M059J (cell line): Measurements from ENCODE around the gene VPS4A. TPM values are rescaled to one million over a fixed set of nuclear protein-coding genes. Genes with fewer than 3 reads are reported as not detected.
"Not testable (repeated sequence)": the region's sequence is repeated elsewhere in the genome, so short reads cannot be mapped to it uniquely, and the experiment has no call there.

Experiments
- DNase-seq: peaks from one replicate; pipeline ENCODE4 v3.0.0-alpha.2; 2012; ENCODE audit warnings: low read depth
- total RNA-seq: library from RNA; depleted of rRNA; stranded (reverse); fragments of >200 nt; shearing (Covaris generic); gene quantifications from 2 replicates; pipeline ENCODE4 v1.2.3, GENCODE V29; 2014

The VPS4A gene
- total RNA-seq, 1 experiment from 2014 or later, result 32.1 TPM

DNA sequence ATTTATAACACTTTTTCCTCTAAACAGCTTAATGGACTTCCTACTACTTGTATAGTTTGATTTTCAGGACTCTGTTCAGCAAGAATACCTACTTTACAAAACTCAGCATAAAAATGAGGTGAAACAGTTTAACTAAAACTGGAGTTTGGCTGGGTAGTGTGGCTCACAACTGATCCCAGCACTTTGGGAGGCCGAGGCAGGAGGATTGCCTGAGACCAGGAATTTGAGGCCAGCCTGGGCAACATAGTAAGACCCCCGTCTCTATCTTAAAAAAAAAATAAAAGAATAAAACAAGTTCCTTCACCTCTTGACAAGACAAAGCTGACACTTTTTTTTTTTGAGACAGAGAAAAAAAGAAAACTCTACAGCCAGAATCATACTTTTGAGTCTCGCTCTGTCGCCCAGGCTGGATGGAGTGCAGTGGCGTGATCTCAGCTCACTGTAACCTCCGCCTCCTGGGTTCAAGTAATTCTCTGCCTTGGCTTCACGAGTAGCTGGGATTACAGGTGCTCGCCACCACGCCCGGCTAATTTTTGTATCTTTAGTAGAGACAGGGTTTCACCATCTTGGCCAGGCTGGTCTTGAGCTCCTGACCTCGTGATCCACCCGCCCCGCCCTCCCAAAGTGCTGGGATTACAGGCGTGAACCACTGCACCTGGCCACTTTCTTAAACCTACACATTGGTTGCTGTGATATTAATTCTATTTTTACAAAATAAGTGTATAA lies 16.6 kb downstream of the VPS4A start:
- no peak for DNase-seq

- peak; percentile 59 for DNase-seq
These were observed 17.7 kb downstream of the VPS4A start for GRCh38 chr16:69328854-69329316.

DNA sequence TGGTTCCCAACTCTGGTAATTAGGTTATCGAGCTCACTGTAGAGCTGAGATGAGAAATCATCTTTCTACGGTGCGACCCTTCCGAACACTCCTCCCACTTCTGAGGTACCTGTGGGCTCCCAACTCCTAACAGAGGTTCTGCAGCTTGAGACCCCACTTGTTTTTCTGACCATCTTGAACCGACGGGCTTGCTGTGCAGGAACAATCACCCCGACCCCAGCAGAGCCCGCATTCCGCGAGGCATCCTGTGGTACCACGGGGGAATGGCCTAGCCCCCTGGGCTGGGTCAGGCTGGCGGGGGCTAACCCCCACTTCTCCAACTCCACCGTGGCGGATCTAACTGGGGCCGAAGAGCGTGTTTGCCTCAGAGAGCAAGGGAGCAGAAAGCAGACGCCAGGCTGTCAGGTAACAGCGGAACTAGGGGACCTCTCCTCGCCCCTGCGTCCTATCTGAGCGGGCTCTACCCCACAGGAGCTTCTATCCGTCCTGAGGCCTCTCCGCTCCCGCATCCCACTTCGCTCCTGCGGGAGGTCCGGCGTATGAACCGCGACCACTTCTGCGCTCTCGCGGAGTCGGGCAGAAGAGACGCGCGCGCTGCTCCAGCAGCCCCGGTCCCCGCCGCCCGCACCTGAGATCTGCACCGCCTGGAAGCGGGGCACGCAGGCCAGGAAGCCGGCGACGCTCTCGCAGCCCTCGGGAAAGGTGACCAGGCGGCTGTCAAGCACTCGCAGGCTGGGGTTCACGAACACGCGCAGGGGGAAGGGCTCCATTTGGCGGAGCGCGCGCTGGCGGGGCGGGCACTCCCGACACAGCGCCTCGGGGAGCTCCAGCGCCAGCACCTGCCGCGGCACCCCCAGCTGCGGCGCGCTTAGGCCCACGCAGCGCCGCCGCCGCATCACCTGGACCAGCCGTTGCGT lies 18.5 kb downstream of the VPS4A start:
- peak; percentile 38 for DNase-seq

GRCh38 chr16:69330286-69331109 lies 19.3 kb downstream of the VPS4A start, which contains the start of gene PDF:
Gene PDF, minus strand, starts transcription at chr16:69330588. Its CDS starts 18 bp downstream, at chr16:69330570.
- DNase-seq, result peak; percentile 92

- no peak for DNase-seq
These were observed 23.5 kb downstream of the VPS4A start for GRCh38 chr16:69334696-69335095.

DNA sequence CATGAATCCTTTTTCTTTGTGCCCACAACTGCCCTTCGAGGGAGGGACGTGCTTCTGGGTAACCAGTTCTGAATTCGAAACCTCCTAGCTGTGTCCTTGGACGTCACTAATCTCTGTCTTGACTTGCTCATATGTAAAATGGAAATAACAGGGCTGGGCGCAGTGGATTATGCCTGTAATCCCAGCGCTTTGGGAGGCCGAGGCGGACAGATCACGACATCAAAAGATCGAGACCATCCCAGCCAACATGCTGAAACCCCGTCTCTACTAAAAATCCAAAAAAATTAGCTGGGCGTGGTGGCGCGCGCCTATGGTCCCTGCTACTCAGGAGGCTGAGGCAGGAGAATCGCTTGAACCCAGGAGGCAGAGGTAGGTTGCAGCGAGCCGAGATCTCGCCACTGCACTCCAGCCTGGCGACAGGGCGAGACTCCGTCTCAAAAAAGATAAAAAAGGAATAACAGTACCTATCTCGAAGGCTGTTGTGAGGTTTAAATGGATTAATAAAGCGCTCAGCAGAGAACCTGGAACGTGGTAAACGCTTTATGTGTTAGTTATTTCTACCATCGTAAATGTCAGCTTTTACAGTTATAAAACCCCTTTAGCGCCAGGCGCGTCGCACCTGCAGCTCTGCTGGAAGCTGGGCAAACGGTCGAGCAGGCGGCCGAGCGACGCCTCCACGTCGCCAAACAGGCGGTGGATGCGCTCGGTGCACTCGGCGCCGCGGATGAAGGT lies 27.6 kb downstream of the VPS4A start:
- no peak for DNase-seq

DNA sequence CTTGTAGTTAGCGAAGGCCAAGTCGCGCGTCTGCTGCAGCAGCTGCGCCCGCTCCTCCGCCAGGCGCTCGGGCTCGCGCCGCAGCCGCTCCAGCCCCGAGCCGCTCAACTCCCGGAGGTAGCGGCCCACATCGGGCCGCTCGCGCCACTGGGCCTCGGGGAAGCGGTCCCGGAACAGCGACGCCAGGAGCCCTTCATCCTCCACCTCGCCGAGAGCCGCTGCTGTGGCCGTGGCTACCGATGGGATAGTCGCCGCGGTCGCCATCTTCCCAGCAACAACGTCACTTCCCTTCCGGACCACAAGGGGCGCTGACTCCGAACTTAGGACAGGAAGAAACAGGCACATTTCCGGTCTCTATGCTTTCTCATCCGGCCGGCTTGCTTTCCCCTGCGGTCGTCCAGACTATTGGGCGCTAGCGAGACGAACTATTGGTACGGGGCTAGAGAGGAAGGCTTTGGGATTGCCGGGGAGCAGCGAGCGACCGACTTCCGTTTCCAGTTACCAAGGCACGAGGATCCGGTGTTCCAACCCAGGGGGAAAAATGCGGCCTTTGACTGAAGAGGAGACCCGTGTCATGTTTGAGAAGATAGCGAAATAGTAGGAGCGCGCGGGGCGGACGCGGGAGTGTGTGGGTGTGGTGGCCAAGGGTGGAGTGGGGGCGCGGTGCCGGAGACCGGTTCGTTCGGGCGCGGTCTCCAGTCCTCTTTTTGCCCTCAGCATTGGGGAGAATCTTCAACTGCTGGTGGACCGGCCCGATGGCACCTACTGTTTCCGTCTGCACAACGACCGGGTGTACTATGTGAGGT lies 28.3 kb downstream of the VPS4A start, which contains the start of the genes COG8 and NIP7:
Gene COG8 (minus strand): TSS at position 276 of the 806 bp plus-strand sequence. CDS start 12 bp downstream, at position 264.
Gene NIP7 (plus strand): TSS at position 484 of the 806 bp plus-strand sequence. CDS start 58 bp downstream, at position 542.
- DNase-seq, result peak; percentile 99

GRCh38 chr16:69340095-69340644 lies 29.0 kb downstream of the VPS4A start:
- peak; percentile 20 for DNase-seq

- DNase-seq, result no peak
These were observed 33.0 kb downstream of the VPS4A start for GRCh38 chr16:69344171-69344570.

DNA sequence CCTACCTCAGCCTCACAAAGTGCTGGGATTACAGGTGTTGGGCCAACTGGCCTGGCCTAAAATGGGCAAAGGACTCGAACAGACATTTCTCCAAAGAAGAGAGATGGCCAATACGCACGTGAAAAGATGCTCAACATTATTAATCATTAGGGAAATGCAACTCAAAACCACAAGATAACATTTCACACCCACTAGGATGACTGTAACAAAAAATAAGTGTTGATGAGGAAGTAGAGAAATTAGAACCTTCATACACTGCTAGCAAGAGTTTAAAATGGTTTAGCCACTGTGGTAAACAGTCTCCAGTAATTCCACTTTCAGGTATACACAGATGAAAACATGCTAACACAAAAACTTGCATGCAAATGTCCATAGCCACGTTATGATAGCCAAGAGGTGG lies 34.8 kb downstream of the VPS4A start:
- no peak for DNase-seq

GRCh38 chr16:69346683-69347082 lies 35.5 kb downstream of the VPS4A start:
- DNase-seq, result no peak

DNA sequence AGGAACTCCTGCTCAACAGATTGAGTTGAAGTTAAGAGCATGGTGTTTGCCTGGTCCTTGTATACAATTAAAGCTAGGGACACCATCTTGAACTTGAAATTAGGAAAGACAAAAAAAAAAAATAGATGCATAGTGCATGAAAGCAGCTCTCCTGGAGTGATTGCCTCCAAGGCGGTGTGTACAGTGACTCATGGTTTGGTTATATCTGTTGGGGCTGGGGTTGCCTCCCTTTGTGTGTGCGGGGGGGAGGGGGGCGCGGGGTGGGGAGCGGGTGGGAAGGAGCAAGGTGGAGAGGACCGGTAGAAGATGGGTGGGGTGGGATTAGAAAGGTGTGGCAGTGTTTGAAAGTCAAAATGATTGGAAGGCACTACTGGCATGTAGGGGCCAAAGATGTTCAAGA lies 37.1 kb downstream of the VPS4A start:
- no peak for DNase-seq

DNA sequence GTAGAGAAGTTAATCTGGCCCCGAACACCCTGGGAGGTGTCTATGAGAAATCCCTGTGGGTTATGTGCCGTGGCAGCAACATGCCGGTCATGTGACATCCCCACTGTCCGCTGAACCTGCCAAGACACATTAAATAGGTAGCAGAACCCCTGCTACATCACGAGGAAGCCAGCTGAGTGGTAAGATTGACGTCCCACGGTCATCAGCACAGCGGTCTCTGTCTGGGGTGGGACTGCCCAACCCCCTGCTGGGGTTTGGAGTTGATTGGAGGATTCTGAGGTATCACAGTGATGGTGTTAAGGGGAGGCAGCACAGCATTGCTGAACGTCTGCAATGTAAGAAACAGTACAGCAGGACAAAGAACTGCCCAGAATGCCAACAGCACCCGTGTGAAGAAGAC lies 38.4 kb downstream of the VPS4A start:
- no peak for DNase-seq

DNA sequence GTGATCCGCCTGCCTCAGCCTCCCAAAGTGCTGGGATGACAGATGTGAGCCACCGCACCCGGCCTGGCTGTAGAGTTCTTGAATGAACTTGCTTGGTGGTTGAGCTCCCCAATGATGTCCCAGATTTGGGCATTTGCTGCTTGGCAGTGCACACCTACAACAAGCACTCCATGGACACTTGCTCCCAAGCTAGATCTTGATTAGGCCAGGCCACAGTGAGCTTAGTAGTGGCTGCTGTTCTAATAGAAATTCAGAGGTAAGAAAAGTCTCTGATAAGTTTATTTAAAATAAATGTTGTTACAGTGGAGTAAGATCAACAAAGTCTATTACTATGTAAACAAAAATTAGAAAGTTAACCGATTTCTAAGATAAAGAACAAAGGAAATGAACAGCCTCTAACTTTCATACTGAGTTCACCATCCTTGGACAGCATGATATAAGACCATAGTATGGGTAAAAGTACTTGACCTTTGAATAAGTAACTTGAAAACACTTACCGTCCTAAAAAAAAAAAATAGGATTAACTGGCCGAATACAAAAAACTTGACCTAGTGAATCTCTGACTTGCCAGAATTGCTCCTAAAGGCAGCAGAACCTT lies 39.5 kb downstream of the VPS4A start:
- DNase-seq, result no peak

DNA sequence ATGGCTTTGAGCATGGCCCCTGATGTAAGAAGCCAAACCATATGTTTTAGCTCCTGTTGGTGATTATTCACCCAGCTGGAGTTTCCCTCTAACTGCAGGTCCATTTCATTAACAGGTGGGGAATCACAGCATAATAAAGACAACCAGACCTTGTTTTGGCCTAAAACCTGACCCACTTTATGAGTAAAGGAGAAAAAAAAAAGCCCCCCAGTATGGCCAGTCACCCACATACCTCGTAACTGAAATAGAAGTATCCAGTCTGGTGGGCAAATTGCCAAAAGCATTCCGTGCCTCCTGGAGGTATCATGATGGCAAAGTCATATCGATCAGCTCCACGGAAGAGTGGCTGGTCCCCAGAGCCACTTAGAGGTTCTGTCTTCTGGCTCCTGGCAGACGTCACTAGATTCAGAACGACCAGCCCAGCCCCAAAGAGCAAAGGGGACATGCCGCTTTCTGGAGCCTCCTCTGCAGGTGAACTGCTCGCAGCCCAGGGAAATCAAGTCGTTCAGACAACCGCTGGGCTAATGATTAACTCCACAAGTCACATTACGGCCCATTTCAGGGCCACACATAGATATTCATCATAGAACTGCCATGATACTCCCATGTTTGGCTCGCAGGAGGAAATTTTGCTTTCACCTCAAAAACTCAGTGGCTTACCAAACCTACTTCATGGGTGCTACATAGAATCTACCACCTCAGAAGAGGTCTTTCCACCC lies 40.3 kb downstream of the VPS4A start, which contains the start of gene TMED6:
Gene TMED6 (minus strand): TSS at position 478 of the 719 bp plus-strand sequence. CDS start 33 bp downstream, at position 445.
- no peak for DNase-seq

DNA sequence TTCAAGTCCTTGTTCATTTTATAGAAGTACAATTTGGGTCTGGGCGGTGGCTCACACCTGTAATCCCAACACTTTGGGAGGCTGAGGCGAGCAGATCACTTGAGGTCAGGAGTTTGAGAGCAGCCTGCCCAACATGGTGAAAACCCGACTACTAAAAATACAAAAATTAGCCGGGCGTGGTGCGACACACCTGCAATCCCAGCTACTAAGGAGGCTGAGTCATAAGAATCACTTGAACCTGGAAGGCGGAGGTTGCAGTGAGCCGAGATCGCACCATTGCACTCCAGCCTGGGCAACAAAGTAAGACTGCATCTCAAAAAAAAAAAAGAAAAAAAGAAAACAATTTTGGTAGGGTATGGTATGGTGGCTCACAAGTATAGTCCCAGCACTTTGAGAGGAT lies 48.9 kb downstream of the VPS4A start:
- DNase-seq, result not testable (repeated sequence)

DNA sequence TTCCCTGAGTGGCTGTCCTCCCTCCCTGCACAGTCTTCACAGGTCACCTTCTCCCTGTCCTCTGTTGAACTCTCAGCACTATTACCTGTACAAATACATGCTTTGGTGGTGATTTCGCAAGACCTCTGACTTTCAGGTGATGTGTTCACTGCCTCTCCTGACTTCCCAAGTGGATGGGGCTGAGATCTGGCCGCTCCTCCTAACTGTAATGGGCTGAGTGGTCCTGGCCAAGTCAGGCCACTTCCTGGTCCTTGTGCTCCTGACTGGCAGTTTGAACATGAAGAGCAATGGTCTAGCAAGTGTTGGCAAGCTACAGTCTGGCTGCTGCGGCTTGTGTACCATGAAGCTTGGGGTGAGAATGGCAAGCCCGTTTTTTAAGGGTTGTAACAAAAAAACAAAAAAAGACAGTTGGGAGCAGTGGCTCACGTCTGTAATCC lies 52.1 kb downstream of the VPS4A start:
- DNase-seq, result no peak

DNA sequence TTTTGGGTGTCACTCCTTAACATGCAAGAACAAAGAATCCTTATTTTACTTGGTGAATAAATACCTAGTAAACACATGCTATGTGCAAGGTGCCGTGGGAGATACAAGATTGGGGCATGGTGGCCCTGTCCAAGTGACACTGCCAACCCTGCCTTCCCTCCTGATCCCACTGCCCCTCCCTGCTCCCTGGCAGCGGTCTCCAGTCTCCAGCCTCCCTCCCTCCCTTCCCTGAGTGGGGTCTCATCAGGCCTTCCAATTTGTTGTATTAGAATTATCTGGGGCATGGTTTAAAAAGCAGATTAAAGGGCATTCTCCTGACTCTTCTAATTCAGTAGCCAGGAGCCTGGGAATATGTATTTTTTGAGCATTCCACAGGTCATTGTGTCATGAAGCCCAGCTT lies 52.9 kb downstream of the VPS4A start:
- no peak for DNase-seq
